ENCODE results near the gene RETN. TPM values are rescaled to one million over a fixed set of nuclear protein-coding genes. Genes with fewer than 3 reads are reported as not detected.

The RETN gene
- total and polyA plus RNA-seq, 2 of the 8 experiments (the other 6 are each of a cell fraction or from before 2014, with no cell fraction given), result not detected

DNA sequence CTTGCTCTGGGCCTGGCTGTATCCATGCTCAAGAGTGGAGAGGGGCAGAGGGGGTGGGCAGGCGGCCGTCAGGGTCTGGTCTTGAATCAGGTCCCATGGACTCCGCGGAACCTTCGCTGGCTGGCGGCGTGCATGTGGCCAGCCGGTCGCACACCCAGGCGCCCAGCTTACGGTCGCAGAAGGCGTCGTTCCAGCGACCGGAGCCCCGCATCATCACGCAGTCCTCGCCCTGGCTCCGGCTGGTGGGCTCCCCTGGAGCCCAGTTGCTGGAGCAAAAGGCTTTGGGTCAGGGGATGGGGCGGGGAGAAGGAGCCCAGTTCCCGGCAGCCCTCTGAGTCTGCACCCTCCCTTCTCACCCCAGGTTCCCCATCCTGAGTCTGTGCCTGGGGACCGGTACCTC, 20.3 kb downstream of the RETN start:
- H3K4me1 ChIP-seq (replicated peaks in 1 of 4; ENCODE audit: control insufficient read depth in 3 of 4, insufficient read depth in 4 of 4, low read length in 3 of 4), result no peaks in the 10 kb centered on the region; a peak in 1 of 7 replicates
- no peak overlapping the region for H2BK5ac ChIP-seq (ENCODE audit: low read depth, low read length)
- no peak overlapping the region for H2BK12ac ChIP-seq (ENCODE audit: low read depth, low read length)
- H2AK5ac ChIP-seq (ENCODE audit: low read depth, low read length), result no peak overlapping the region
- no peak overlapping the region for H2AFZ ChIP-seq (ENCODE audit: low read length)
- no peaks in the 10 kb centered on the region for H3K79me1 ChIP-seq (ENCODE audit: low read depth, low read length)
- H3K4ac ChIP-seq (replicated peaks; ENCODE audit: insufficient read length, low read depth, low read length), result no peak overlapping the region
- FAIRE-seq (no peak), DNase-seq (ENCODE audit: low read depth in 1 of 2, low spot score in 2 of 2) (no peak)
- no peak overlapping the region for H3K4me3 ChIP-seq (ENCODE audit: extremely low read depth in 1 of 4, insufficient read depth in 2 of 4, low read depth in 3 of 4, low read length in 4 of 4)
- peaks cover 0 to 3% of the 10 kb centered on the region in 2 experiments for H4K20me1 ChIP-seq (replicated peaks in 1 of 2; ENCODE audit: control insufficient read depth in 1 of 2, insufficient read depth in 2 of 2, low read length in 2 of 2)
- WGBS, 2 experiments (ENCODE audit: extremely low coverage in 1 of 2, insufficient coverage in 1 of 2, insufficient read length in 1 of 2, insufficient replicate concordance in 2 of 2, low coverage in 1 of 2, low lambda C conversion rate in 2 of 2, missing lambda C conversion rate in 1 of 2), result 84% methylated on average over 21 of the region's 23 CpGs; no CpG with 5 or more reads in 1 of the 2 experiments
- no peak overlapping the region for H3K18ac ChIP-seq (ENCODE audit: extremely low read depth, low read length)
- H3K9ac ChIP-seq (replicated peaks in 1 of 4; ENCODE audit: extremely low read depth in 1 of 4, low read depth in 3 of 4, low read length in 3 of 4), result no peak overlapping the region
- CTCF ChIA-PET (ENCODE audit: partially characterized antibody), result interaction anchor here (0.9 kb wide), 1 partner anchor 29 kb away, joined by 3 read pairs; no protein-coding TSS in a partner anchor
- no peak overlapping the region for H3K23ac ChIP-seq (ENCODE audit: insufficient read length)
- H4K5ac ChIP-seq (ENCODE audit: insufficient read length, low read depth, low read length), result no peak overlapping the region
- H3K27me3 ChIP-seq (replicated peaks in 1 of 4; ENCODE audit: control insufficient read depth in 3 of 4, extremely low read depth in 1 of 4, insufficient read depth in 3 of 4, low read length in 3 of 4), result no peaks in the 10 kb centered on the region; a peak in 1 of 7 replicates
- H2BK20ac ChIP-seq (ENCODE audit: low read length), result no peak overlapping the region
- no peaks in the 10 kb centered on the region for H3K79me2 ChIP-seq (ENCODE audit: control insufficient read depth in 1 of 2, insufficient read depth in 2 of 2, low read length in 2 of 2)
- TF ChIP-seq POLR2AphosphoS5 (IDR thresholded peaks at IDR 0.05; ENCODE audit: low read depth, low read length), result no peak
- TF ChIP-seq ZNF274 (IDR thresholded peaks at IDR 0.05; ENCODE audit: borderline replicate concordance, extremely low read depth, low read length), result no peak
- no peak for TF ChIP-seq RBBP5 (IDR thresholded peaks at IDR 0.05; ENCODE audit: borderline replicate concordance, low read depth, low read length)
- no peak for TF ChIP-seq MAFK (IDR thresholded peaks at IDR 0.05; ENCODE audit: low read depth, low read length)
- TF ChIP-seq TCF12 (IDR thresholded peaks at IDR 0.05; ENCODE audit: low read depth, low read length), result no peak
- no peak overlapping the region for H3K14ac ChIP-seq (ENCODE audit: insufficient read length)
- H4K8ac ChIP-seq (ENCODE audit: extremely low read depth, insufficient read depth, low read length), result no peak overlapping the region
- no peak overlapping the region for H4K91ac ChIP-seq (replicated peaks; ENCODE audit: insufficient read length, low read length)
- H3K36me3 ChIP-seq (ENCODE audit: control insufficient read depth in 2 of 4, insufficient read depth in 4 of 4, low read length in 3 of 4), result no peaks in the 10 kb centered on the region
- no peak overlapping the region for H3K56ac ChIP-seq (replicated peaks; ENCODE audit: insufficient read length, low read depth, low read length)
- H2BK15ac ChIP-seq (ENCODE audit: low read length), result no peak overlapping the region
- H2BK120ac ChIP-seq (replicated peaks; ENCODE audit: low read depth, low read length), result no peak overlapping the region
- POLR2A ChIA-PET (ENCODE audit: partially characterized antibody), result interaction anchor here (1.3 to 1.5 kb wide), 2 partner anchors 10 to 41 kb away, joined by 4 read pairs; no protein-coding TSS in a partner anchor
- no peaks in the 10 kb centered on the region for H3K9me3 ChIP-seq (ENCODE audit: insufficient read depth in 2 of 2, low read depth in 1 of 2, low read length in 1 of 2)
- peaks cover 17% of the 10 kb centered on the region for H3K23me2 ChIP-seq (ENCODE audit: low read depth, low read length)
- H3K27ac ChIP-seq (ENCODE audit: low read depth, low read length), result no peak overlapping the region
- no peak overlapping the region for H3K4me2 ChIP-seq (ENCODE audit: insufficient read depth in 1 of 2, low read depth in 2 of 2, low read length in 2 of 2)

Measured in H1 (cell line).